Measurements from ENCODE around the gene MUS81. TPM values are rescaled to one million over a fixed set of nuclear protein-coding genes. Genes with fewer than 3 reads are reported as not detected.

The MUS81 gene
- total and polyA plus RNA-seq, 2 of the 13 experiments (the other 11 are each of a cell fraction or from before 2014, with no cell fraction given): 25.6 to 30.2 TPM

DNA sequence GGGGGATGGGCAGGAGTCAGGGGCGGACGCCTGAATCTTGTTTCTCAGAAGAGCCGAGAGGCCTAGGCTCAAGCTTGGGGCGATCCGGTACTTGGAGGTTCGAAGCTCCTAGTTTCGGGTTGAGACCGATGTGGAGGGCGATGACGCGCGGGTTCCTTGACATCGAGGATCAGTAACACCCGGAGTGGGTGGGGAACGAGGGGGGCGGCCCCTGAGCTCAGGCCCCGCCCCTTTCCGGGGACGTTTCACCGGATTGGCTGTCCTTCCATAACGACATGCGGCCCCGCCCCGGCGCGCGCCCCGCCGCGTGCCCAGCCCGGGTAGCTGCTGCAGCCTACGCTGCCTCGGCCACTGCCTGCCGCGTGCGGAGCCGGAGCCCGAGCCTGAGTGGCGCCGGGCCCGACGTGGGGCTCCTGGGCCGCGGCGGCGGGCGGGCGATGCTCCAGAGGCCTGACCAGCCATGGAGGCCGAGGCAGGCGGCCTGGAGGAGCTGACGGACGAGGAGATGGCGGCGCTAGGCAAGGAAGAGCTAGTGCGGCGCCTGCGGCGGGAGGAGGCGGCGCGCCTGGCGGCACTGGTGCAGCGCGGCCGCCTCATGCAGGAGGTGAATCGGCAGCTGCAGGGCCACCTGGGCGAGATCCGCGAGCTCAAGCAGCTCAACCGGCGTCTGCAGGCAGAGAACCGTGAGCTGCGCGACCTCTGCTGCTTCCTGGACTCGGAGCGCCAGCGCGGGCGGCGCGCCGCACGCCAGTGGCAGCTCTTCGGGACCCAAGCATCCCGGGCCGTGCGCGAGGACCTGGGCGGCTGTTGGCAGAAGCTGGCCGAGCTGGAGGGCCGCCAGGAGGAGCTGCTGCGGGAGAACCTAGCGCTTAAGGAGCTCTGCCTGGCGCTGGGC, 30.3 kb downstream of the MUS81 start, which contains the start of gene CCDC85B (continued):
- TF ChIP-seq ZSCAN22 (CRISPR knock-in tag; IDR thresholded peaks at IDR 0.05) (no peak), ZNF446 (CRISPR knock-in tag; IDR thresholded peaks at IDR 0.05) (peak; percentile 81), ZNF557 (CRISPR knock-in tag; IDR thresholded peaks at IDR 0.05) (peak; percentile 91; the same call in 1 of the 2 replicates), ZFP37 (CRISPR knock-in tag; IDR thresholded peaks at IDR 0.05; ENCODE audit: borderline replicate concordance) (no peak), ZBTB38 (CRISPR knock-in tag; IDR thresholded peaks at IDR 0.05) (peak; percentile 73; the same call in 1 of the 2 replicates), DR1 (CRISPR knock-in tag; IDR thresholded peaks at IDR 0.05) (peak; percentile 57), ZNF552 (CRISPR knock-in tag; IDR thresholded peaks at IDR 0.05; ENCODE audit: borderline replicate concordance) (no peak; the same call in 1 of the 2 replicates), ZNF510 (CRISPR knock-in tag; IDR thresholded peaks at IDR 0.05; ENCODE audit: low read depth) (no peak; the same call in 1 of the 2 replicates), CREB1 (IDR thresholded peaks at IDR 0.05) (peak; percentile 52; the same call in 1 of the 2 replicates), CREB1 (CRISPR knock-in tag; IDR thresholded peaks at IDR 0.05) (no peak), ZNF879 (CRISPR knock-in tag; IDR thresholded peaks at IDR 0.05) (peak; percentile 66; the same call in 1 of the 2 replicates), MIER2 (CRISPR knock-in tag; IDR thresholded peaks at IDR 0.05) (no peak), HNRNPLL (IDR thresholded peaks at IDR 0.05; ENCODE audit: low read depth, low read length, poor library complexity, severe bottlenecking) (peak; percentile 63), BCL6 (CRISPR knock-in tag; IDR thresholded peaks at IDR 0.05) (0 out of 2 replicates have a peak, but pooled peaks have one; percentile 8), HDAC6 (IDR thresholded peaks at IDR 0.05; ENCODE audit: low read depth, low read length) (no peak), EED (CRISPR knock-in tag; IDR thresholded peaks at IDR 0.05) (peak; percentile 80), ZNF569 (CRISPR knock-in tag; IDR thresholded peaks at IDR 0.05; ENCODE audit: borderline replicate concordance) (no peak), AHR (CRISPR knock-in tag; IDR thresholded peaks at IDR 0.05) (no peak), KLF16 (CRISPR knock-in tag; IDR thresholded peaks at IDR 0.05) (peak in 1 of 2 experiments; percentile 58; a peak in 2 of 4 replicates), ZNF383 (CRISPR knock-in tag; IDR thresholded peaks at IDR 0.05; ENCODE audit: borderline replicate concordance) (peak; percentile 71; the same call in 1 of the 2 replicates)
- TF ChIP-seq, protein P1, sequence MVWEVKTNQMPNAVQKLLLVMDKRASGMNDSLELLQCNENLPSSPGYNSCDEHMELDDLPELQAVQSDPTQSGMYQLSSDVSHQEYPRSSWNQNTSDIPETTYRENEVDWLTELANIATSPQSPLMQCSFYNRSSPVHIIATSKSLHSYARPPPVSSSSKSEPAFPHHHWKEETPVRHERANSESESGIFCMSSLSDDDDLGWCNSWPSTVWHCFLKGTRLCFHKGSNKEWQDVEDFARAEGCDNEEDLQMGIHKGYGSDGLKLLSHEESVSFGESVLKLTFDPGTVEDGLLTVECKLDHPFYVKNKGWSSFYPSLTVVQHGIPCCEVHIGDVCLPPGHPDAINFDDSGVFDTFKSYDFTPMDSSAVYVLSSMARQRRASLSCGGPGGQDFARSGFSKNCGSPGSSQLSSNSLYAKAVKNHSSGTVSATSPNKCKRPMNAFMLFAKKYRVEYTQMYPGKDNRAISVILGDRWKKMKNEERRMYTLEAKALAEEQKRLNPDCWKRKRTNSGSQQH (CRISPR knock-in tag; IDR thresholded peaks at IDR 0.05; ENCODE audit: low read depth): 0 out of 2 replicates have a peak, but pooled peaks have one; percentile 25
- TF ChIP-seq, protein P2, sequence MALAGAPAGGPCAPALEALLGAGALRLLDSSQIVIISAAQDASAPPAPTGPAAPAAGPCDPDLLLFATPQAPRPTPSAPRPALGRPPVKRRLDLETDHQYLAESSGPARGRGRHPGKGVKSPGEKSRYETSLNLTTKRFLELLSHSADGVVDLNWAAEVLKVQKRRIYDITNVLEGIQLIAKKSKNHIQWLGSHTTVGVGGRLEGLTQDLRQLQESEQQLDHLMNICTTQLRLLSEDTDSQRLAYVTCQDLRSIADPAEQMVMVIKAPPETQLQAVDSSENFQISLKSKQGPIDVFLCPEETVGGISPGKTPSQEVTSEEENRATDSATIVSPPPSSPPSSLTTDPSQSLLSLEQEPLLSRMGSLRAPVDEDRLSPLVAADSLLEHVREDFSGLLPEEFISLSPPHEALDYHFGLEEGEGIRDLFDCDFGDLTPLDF (CRISPR knock-in tag; IDR thresholded peaks at IDR 0.05): 0 out of 2 replicates have a peak, but pooled peaks have one; percentile 48
- TF ChIP-seq, protein P3, sequence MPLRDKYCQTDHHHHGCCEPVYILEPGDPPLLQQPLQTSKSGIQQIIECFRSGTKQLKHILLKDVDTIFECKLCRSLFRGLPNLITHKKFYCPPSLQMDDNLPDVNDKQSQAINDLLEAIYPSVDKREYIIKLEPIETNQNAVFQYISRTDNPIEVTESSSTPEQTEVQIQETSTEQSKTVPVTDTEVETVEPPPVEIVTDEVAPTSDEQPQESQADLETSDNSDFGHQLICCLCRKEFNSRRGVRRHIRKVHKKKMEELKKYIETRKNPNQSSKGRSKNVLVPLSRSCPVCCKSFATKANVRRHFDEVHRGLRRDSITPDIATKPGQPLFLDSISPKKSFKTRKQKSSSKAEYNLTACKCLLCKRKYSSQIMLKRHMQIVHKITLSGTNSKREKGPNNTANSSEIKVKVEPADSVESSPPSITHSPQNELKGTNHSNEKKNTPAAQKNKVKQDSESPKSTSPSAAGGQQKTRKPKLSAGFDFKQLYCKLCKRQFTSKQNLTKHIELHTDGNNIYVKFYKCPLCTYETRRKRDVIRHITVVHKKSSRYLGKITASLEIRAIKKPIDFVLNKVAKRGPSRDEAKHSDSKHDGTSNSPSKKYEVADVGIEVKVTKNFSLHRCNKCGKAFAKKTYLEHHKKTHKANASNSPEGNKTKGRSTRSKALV (CRISPR knock-in tag; IDR thresholded peaks at IDR 0.05): peak; percentile 74; the same call in 1 of the 2 replicates
- TF ChIP-seq, protein P4, sequence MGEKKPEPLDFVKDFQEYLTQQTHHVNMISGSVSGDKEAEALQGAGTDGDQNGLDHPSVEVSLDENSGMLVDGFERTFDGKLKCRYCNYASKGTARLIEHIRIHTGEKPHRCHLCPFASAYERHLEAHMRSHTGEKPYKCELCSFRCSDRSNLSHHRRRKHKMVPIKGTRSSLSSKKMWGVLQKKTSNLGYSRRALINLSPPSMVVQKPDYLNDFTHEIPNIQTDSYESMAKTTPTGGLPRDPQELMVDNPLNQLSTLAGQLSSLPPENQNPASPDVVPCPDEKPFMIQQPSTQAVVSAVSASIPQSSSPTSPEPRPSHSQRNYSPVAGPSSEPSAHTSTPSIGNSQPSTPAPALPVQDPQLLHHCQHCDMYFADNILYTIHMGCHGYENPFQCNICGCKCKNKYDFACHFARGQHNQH (CRISPR knock-in tag; IDR thresholded peaks at IDR 0.05): peak; percentile 43; the same call in 1 of the 2 replicates

All from HepG2 (cell line).